HG03354 (cell line): ENCODE measurements around the gene DIDO1.
A peak's percentile ranks its signal among the peaks of the same experiment; 100 is the strongest.
"Not testable (repeated sequence)": the region's sequence is repeated elsewhere in the genome, so short reads cannot be mapped to it uniquely, and the experiment has no call there.

Experiments
- ATAC-seq: cut with Tn5 transposase; IDR thresholded peaks from one replicate; pipeline ENCODE4 v1.9.1; 2021; ENCODE audit warnings: mild to moderate bottlenecking; ENCODE audit not compliant: unreplicated experiment, poor library complexity, severe bottlenecking

Gene DIDO1

DNA sequence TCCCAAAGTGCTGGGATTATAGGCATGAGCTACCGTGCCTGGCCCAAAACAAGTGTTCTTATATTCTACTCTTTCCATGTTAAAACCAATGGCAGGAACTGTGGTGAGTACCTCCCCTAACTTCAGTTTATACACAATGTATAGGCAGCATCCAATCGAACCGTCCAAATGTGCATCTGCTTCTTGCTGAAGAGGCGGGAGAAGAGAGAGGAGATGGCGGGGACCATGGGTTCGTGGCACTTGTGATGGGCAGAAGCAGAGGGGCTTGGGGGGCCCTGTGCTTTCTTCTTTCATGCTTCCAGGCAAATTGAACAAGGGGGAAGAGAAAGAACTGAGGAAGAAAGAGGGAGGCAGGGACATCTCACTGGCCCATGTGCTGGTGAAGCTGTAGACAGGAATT, 53.4 kb downstream of the DIDO1 start:
- no peak for ATAC-seq

DNA sequence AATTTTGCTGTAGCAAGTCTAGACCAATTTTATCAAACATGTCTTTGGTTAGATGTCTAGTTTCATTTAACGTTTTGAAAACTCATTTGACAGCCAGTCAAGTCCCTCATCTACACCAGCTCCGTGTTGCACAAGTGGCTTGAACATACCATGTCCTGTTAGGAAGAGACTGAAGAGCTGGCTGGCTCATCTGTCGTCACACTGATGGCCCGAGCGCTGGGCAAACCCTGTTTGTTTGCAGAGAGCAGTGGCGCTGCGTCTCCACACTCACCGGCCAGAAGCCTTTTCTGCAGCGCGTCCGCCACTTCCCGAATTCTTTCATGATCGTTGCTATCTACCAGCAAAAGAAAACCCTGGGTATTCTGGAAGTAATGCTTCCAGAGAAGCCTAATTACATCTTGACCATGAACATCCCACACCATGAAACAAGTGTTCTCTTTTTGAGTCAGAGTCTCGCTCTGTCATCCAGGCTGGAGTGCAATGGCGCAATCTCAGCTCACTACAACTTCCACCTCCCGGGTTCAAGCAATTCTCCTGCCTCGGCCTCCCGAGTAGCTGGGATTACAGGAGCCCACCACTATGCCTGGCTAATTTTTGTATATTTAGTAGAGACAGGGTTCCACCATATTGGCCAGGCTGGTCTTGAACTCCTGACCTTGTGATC, 54.0 kb downstream of the DIDO1 start:
- ATAC-seq, result no peak

DNA sequence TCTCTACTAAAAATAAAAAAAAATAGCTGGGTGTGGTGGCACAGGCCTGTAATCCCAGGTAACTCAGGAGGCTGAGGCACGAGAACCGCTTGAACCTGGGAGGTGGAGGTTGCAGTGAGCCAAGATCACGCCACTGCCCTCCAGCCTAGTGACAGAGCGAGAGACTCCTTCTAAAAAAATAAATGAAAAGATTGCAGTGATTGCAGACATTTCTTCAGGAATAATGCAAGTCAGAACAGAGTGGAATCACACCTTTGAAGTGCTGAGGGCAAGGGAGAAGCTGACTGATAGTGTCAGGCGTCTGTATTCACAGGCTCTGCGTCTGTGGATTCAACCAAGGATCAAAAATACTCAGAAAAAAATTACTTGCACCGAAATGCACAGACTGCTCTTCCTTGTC, 62.1 kb downstream of the DIDO1 start:
- ATAC-seq, result no peak

DNA sequence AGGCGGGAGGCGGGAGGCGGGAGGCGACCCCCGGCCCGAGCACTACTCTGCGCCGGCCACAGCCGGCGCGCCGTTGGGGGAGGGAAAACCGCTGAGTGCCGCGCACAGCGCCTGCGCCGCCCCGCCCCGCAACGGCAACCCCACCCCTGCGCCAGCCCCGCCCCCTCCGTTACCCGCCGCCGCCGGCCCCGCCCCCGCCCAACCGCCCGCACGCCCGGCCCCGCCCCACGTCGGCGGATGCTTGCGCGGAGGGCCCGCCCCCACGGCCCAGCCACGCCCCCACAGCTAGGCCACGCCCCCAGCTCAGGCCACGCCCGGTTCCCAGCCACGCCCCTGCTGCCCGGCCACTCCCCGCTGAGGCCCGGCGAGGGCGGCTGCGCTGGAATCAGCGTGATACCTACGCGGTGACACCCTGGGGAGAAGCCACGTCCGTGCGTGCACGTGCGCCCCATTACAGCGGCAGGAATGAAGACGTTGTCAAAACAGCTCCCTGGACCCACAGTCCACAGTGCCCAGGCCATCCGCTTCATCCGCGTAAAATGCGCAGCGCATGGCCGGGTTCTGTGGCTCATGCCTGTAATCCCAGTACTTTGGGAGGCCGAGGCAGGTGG, 64.5 kb downstream of the DIDO1 start, which contains the start of gene TCFL5:
Gene TCFL5, minus strand, starts transcription at position 97 of the 611 bp plus-strand sequence. CDS start 152 bp downstream, outside the sequence.
- ATAC-seq, result peak; percentile 60

DNA sequence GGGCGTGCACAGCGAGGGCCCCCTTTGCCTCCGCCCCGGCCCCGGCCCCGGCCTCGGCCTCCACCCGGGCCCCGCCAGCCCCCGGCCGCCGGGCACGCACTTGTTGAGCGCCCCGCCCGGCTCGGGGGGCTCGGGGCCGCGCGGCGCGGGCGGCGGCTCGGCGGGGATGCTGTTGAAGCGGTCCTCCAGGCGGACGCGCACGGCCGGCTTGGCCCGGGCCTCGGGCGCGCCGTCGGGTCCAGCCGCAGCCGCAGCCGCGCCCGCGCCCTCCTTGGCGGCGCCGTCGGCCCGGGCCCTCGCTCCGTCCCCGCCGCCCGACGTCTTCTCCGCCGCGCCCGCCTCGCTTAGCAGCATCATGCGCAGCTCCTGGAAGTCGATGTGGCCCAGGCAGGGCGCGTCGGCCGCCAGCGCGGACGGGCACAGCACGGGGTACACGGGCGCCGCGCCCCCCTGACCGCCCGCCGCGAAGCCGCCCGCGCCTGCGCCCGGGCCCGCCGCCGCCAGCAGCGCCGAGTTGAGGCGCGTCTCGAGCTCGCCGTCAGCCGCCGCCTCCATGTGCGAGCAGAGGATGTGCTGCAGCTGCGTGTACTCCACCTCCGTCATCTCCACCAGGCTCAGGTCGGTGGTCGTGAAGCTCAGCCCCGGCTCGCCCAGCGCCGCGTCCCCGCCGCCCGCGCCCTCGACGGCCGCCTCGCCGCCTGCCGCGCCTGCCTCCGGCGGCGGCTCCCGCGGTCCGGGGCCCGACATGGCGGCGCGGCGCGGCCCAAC, 65.2 kb downstream of the DIDO1 start:
- ATAC-seq, result peak; percentile 33

DNA sequence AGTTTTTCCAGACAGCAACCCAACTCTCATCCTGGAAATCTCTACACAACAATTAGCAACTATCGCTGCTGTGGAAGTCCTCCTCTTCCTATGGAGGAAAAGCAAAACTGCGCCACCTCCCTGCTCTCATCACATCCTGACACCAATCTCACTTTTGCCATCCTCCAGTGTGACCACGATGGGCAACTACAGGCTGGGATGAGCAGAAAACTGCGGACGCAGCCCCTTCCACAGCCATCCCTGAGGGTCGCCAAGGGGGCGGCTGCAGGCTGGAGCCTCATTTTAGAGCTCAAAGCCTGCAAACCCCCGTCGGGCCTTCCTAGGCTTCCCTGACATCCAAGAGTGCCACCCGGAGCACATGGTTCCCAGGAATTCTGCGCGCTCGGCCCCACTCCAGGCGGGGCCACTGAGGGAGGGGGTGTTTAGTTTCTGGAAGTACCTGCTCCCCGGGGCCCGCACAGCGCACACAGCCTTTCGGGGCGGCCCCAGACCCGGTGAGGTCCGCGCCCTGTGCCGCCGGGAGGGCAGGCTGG, 65.8 kb downstream of the DIDO1 start:
- peak; percentile 23 for ATAC-seq

DNA sequence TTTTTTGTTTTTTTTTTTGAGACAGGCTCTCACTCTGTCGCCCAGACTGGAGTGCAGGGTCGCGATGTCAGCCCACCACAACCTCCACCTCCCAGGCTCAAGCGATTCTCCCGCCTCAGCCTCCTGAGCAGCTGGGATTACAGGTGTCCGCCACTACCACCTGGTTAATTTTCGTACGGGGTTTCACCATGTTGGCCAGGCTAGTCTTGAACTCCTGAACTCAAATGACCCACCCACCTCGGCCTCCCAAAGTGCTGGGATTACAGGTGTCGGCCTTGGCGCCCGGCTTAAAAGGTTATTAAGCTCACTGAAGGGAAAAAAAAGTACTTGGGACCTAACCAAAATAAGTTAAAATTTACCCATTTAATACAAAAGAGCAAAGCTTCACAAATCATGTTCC, 66.6 kb downstream of the DIDO1 start:
- ATAC-seq, result no peak

DNA sequence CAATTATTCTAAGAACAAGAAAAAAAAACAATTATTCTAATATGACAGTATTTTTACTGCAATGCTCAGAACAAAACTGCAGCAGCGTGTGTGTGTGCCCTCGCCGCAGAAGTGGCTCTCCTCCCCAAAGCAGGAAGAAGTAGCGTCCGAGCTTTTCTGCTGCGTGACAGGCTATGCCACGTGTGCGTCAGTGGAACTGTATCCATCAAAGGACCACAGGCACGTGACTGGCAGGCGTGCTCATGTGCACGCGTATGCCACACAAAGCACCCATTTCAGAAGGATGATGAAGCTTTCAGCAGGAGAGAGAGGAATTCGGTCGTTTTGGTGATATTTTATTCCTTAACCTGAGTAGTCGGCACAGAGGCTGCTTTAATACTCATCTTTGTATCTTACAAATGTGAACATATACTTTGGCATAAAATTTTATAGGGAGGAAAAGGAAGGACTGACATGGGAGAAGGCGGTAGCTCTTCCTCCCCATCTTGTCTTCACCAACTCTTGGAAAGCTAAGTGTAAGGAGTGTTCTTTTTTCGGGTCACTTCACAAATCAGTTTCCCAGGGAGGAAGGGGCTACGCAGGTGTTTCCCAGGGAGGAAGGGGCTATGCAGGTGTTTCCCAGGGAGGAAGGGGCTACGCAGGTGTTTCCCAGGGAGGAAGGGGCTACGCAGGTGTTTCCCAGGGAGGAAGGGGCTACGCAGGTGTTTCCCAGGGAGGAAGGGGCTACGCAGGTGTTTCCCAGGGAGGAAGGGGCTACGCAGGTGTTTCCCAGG, 68.1 kb downstream of the DIDO1 start:
- no peak for ATAC-seq

DNA sequence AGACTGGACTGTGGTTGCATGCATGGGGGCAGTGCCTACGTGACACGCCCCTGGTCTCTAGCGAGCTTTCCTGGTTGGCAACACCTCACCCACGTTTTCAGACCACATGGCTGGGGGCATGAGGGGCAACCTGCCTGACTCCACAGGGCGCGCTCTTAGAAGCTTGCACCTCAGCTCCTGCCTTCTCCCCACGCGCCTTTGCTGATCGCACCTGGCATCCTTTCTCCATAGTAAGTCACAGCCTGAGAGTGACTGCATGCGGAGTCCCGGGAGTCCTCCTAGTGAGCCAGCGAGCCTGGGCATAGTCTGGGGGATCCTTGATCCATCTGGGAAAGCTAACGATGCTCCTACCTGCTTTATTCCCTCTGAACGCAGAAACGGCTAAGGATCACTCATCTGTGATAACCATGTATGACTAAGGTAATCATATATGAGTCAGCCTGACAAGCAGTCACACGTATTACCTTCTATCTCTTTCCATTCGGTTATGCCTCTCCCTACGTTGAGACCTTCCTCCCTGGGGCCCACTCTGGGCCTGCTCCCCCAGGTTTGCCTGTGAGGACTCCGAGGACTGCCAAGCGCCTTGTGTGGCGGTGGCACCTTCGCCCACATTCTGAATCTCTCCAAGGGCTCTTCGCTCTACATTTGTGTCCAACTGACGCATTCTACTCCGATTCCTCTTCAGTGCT, 69.2 kb downstream of the DIDO1 start:
- ATAC-seq, result no peak

DNA sequence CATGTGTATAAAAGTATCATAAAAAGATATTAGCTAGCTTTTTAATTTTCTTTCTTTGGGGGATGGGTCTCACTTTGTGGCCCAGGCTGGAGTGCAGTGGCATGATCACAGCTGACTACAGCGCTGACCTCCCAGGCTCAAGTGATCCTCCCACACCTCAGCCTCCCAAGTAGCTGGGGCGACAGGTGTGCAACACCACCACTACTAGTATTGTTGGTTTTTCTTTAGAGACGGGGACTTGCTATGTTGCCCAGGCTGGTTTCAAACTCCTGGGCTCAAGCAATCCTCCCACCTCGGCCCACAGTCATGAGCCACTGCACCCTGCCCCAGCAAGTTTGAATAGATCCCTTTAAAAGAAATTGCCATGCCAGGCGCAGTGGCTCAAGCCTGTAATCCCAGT, 71.2 kb downstream of the DIDO1 start:
- no peak for ATAC-seq

DNA sequence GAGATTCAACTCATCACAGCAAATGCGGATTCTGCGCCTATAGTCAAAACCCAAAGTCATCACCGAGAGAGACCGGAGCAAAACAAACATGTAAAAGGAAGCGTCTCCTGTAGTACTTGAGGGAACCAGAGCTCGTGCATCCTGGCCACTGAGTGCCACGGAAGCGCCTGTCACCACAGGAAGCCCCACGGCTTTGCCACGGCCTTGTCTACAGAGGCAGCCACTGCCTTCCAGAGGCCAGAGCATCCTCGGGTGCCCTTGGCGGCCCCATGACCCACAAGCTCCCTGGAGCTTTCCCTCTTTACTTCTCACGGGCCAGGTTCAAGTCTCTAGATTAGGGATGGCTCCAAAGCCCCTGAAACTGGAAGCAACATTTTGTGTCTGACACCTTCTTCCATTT, 72.2 kb downstream of the DIDO1 start:
- no peak for ATAC-seq

DNA sequence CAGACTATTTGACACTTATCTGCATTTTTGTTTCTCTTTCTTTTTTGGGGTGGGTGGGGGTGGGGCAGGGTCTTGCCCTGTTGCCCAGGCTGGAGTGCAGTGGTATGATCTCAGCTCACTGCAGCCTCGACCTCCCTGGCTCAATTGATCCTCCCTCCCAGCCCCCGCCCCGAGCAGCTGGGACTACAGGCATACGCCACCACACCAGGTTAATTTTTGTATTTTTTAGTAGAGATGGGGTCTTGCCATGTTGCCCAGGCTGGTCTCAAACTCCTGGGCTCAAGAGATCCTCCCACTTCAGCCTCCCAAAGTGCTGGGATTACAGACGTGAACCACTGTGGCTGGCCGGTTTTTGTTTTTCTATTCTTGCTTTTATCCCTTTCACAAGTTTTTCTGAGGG, 73.0 kb downstream of the DIDO1 start:
- not testable (repeated sequence) for ATAC-seq

DNA sequence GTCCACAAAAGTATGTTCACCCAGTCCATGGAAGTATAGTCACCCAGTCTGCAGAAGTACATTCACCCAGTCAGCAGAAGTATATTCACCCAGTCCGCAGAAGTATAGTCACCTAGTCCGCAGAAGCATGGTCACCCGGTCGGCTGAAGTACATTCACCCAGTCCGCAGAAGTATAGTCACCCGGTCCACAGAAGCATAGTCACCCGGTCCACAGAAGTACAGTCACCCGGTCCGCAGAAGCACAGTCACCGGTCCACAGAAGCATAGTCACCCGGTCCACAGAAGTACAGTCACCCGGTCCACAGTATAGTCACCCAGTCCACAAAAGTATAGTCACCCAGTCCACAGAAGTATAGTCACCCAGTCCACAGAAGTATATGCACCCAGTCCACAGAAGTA, 73.5 kb downstream of the DIDO1 start:
- ATAC-seq, result no peak

DNA sequence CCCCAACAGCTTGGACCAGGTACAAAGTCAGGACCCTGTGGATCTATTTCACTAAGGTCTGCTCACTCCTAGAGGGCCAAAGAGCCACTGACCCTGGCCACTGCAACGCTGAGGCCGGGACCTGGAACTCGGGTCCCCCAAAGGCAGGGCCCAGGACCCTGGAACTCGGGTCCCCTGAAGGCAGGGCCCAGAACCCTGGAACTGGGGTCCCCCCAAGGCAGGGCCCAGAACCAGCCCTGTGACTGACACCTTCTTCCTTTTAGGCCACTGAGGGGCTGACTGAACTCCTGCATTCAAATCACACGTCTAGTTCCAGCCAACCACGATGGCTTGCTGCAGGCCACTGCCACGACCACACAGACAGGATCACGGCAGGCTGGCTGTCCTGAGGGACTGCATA, 74.1 kb downstream of the DIDO1 start:
- no peak for ATAC-seq

DNA sequence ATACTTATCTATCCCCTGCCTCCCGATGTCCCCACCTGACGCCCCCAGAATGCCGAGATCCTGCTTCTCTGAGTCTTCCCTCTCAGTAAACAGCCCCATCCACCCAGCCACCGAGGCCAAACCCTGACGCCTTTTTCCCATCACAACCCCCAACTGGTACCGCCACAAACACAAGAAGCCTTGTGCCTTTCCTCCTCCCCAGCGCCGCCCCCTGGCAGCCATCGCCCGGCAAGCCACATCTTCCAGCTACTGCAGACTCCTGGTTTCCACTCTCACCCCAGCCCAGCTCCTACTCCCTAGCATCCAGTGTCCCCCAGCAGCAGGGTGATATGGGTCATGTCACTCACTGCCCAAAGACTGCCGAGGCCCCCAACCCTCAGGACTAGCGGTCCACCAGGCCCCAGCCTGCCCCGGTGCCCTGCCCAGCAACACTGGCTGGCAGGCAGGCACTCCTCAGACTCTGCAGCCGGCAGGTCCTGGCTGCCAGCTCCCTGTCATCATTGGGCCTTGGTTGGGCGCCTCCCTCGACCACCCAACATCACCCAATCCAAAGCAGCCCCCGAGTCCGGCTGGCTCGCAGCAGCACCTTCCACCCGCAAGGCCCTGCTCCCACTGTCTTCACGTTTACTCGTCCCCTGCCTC, 75.9 kb downstream of the DIDO1 start:
- ATAC-seq, result no peak

DNA sequence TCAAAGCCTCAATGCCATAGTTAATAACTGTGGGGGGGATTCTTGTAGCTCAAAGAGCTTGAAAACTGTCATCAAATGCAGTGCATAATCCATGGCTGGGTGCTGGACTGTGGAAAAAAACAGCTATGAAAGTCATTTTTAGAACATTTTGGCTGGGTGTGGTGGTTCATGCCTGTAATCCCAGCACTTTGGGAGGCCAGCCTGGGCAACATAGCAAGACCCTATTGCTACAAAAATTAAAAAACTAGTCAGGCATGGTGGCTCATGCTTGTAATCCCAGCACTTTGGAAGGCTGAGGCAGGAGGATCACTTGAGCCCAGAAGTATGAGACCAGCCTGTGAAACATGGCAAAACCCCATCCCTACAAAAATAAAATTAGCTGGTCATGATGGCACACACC, 76.9 kb downstream of the DIDO1 start:
- no peak for ATAC-seq

DNA sequence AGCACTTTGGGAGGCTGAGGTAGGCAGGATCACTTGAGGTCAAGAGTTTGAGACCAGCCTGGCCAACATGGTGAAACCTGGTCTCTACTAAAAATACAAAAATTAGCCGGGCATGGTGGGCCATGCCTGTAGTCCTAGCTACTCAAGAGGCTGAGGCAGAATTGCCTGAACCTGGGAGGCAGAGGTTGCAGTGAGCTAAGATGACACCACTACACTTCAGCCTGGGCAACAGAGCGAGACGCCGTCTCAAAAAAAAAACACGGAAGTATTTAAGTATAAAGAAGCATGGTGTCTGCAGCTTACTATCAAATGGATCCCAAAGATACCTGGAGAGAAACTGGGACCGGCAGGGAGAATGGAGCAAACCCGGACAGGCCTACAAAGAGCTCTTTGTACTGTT, 77.4 kb downstream of the DIDO1 start:
- not testable (repeated sequence) for ATAC-seq

DNA sequence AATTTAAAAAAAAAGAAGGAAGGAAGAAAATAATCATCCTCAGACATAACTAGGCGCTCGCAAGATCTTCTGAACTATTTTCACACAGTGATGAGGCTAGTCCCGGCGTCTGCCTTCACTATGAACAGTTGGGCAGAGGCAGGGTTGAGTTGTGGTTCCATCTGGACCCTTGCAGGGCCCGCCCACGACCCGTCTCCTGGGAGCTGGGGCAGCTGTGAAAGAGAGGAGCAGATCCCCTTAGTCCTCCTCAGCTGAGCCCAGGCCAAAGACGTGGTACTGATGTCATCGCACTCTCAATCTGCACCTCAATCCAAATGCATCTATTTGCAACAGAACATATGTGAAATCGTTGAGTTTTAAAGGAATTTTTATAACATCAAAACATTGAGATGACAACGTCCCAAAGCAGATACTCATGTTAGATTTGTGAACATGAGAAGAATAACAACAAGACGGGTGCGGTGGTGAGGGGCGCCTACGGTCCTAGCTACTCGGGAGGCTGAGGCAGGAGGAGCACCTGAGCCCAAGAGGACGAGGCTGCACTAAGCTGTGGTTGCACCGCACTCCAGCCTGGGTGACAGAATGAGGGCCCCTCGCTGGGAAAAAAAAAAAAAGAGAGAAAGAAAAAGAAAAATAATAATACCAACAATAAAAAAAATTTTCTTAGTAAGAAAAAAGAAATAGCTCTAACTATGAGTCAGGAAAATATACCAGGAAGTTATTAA, 80.0 kb downstream of the DIDO1 start:
- ATAC-seq, result no peak
